Measurements from ENCODE around the gene ROCK2.
"Not testable (repeated sequence)": the region's sequence is repeated elsewhere in the genome, so short reads cannot be mapped to it uniquely, and the experiment has no call there.

ROCK2 gene

DNA sequence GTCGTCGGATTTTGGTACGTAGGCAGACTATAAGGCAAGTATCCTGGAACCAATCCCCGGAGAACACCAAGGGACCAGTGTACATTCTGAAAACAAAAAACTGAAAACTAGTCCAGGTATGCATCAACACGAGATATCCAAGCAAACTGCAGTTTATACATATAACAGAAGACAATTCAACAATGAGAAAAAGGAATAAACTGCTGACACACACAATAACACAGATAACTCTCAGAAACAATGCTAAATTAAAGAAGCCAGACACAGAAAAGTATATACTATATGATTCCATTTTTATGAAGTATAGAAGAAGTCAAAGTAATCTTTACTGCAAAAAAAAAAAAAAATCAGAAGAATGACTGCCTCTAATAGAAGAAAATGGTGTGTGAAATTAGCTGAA lies 5.9 kb downstream of the ROCK2 start:
- DNase-seq, result no peak

DNA sequence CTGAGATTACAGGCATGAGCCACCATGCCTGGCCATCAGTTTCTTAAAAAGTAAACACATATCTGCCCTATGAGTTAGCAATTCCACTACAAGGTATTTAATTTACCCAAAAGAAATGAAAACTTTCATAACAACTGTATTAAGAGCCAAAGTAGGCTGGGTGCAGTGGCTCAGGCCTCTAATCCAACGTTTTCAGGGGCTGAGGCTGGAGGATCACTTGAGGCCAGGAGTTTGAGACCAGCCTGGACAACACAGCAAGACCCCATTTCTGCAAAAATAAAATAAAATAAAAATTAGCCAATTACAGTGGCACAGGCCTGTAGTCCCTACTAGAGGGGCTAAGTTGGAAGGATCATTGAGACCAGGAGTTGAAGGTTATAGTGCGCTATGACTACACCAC lies 6.5 kb downstream of the ROCK2 start:
- DNase-seq, result no peak

DNA sequence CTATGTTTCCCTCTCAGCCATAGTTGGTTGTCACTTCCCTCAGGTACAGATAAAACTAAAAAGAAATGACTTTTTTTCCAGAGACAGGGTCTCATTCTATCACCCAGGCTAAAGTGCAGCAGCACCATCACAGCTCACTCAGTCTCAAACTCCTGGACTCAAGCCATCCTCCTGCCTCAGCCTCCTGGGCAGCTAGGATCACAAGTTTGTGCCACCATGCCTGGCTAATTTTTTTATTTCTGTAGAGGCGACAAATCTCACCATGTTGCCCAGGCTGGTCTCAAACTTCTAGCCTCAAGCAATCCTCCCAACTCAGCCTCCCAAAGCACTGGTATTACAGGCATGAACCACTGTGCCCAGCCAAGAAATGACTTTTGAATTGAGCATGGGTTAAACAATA lies 8.2 kb downstream of the ROCK2 start:
- DNase-seq, result no peak

DNA sequence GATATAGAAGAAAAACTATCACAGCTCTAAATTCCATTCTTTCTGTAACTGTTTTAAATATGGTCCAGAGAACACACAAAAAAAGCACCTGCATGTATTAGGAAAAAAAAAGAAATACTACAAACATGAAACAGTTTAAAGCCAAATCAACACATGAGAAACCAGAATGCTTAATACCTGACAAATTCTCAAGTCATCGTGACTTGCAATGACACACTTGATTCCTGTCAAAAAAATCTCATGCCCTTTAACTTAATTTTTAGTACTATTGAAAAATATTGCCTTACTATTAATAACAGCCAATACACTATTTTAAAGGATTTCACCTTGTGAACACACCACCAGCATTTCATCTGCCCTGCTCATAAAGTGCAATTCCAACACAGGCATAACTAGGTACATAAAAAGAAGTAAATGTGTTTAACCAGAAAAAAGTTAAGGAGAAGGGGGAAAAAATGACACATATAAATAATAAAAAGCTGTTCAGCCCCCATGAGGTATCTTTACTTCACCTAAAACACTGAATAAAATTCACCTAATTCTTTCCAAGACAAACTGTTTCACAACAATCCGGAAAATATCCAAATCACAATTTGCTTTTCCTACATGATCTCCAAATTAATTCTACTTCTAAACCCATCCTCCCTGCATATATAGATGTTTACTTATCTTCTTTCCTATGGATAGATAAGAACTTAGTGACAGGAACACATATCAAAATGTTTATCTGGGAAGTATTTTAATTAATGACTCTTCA lies 10.8 kb downstream of the ROCK2 start:
- no peak for DNase-seq

DNA sequence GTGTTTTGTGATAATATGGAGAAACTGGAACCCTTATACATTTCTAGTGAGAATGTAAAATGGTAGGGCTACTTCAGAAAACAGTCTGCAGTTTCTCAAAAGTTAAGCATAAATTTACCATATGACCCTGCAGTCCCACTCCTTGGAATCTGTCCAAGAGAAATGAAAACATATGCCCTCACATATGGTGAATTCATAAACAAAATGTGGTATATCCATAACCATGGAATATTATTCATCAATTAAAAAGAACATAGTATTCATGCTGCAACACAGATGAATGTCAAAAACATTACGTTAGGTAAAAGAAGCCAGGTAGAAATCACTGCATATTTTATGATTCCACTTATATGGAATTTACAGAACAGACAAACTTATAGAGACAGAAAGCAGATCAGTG lies 11.8 kb downstream of the ROCK2 start:
- no peak for DNase-seq

DNA sequence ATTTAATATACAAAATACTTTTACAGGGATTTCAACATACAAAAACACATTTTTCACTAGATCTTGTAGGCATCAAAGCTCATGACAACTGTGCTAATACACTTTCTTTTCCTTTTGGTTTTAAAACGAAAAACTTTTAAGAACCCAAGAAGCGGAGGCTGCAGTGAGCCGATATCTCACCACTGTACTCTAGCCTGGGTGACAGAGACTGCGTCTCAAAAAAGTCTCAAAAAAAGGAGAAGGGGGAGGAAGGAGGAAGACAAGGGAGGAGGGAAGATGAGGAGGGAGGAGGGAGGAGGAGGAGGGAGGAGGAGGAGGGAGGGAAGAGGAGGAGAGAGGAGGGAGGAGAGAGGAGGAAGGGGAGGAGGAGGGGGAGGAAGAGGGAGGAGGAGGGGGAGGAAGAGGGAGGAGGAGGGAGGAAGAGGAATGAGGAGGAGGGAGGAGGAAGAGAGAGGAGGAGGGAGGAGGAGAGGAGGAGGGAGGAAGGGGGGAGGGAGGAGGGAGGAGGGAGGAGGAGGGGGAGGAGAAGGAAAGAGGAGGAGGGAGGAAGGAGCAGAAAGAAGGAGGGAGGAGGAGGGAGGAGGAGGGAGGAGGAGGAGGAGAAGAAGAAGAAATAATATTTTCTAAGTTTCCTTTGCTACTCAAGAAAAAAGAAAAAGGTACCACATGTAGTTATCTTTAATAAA lies 13.8 kb downstream of the ROCK2 start:
- no peak for DNase-seq

DNA sequence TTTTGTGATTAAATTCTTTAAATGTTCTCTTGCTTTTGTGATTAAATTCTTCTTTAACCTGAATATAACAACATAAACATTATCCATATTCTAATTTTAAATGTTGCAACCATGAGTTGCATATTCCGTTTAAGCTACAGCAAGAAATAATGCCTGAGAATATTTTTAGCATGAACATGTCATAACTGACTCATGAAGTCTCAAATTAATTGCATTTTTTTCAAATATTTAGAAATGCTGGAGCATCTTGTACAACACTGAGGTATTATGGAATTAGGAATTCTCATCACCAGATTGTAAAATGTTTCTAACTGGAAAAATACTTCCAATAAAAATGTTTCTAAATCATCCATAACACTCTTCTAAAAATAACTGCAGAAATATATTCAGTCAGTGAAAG lies 14.7 kb downstream of the ROCK2 start:
- DNase-seq, result no peak

DNA sequence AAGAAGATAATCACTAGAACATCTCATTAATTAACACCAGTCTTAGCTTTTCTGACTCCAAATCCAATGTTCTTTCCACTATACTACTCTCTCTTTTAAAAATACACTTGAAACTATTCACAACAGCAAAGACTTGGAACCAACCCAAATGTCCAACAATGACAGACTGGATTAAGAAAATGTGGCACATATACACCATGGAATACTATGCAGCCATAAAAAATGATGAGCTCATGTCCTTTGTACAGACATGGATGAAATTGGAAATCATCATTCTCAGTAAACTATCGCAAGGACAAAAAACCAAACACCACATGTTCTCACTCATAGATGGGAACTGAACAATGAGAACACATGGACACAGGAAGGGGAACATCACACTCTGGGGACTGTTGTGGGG lies 15.9 kb downstream of the ROCK2 start:
- not testable (repeated sequence) for DNase-seq

DNA sequence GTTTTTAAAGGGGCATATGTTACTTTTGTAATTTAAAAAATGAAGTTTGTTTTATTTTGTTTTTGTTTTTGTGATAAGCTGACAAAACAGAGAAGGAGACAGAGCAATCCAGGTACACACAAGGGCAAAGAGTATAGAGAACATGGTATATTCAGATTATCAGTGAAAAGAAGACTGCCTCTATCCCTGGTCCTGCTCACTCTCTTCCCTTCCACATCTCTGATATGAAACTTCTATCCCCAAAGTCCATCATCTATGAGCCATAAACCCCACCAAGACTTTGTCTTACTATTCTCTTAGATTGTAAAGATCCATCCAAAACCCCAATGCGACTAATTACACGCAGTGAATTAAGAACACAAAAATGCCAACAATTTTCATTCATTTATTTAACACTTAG lies 16.6 kb downstream of the ROCK2 start:
- DNase-seq, result no peak

DNA sequence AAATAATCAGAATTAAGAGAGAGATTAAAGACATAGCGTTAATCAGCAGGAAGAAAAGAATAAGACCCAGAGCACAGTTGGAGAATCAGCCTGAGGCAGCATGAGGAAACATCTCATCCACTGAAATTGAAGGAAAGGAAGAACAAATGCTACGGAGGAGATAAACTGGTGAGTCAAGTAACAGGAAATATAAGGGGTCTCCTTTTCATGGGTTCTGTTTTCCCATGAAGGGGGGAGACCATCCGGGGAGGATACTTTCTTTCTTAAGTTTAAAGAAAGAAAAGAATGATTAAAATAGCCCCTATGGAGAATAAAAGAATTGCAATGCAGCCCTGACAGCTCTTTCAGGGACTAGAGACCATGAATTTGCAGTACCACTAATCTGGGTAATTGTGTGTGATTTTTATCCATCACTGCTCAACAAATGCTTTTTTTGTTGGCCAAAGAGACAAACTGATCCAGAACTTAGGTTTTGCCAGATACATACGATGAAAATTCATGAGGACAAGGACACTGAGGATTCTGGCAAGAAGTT lies 17.7 kb downstream of the ROCK2 start:
- no peak for DNase-seq

DNA sequence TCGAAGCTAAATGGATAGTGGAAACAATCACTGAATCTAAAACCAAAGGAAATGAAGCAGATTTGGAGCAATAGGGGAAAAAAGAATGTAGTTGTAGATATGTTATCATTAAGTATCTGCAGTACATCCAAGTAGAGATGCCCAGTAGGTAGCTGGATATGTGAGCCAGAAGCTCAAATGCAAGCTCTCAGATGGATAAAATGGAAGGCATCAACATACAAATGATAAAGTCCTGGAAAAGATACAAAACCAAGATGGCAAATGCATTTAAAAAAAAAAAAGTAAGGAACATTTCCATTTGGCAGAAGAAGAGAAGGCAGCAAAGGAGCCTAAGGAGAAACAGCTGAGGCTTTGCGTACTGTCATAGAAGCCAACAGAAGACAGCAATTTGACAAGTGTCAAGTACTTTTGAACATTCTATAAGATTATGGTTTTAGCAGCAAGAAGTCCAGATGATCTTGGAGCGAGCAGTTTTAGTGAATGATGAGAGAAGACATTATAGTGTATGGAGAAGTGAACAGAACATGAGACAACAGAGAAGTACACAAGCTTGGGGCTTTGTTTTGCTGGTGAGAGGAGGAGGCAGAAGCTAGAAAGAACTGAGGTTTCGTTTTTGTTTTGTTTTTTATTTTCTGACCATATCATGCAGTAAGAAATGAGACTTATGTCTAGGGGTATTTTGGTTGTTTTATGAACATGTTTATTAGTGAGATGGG lies 18.3 kb downstream of the ROCK2 start:
- DNase-seq, result no peak

DNA sequence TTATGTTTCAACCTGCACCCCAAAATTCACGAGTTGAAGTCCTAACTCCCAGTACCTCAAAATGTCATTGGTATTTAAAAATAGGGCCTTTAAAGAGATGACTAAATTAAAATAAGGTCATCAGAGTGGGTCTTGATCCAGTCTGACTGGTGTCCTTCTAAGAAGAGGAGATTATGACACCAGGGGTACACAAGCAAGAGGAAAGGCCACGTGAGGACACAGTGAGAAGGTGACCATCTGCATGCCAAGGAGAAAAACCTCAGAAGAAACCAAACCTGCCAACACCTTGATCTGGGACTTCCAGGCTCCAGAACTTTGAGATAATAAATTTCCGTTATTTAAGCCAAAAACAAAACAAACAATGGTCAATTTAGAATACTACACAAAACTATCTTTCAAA lies 22.6 kb downstream of the ROCK2 start:
- DNase-seq, result no peak

DNA sequence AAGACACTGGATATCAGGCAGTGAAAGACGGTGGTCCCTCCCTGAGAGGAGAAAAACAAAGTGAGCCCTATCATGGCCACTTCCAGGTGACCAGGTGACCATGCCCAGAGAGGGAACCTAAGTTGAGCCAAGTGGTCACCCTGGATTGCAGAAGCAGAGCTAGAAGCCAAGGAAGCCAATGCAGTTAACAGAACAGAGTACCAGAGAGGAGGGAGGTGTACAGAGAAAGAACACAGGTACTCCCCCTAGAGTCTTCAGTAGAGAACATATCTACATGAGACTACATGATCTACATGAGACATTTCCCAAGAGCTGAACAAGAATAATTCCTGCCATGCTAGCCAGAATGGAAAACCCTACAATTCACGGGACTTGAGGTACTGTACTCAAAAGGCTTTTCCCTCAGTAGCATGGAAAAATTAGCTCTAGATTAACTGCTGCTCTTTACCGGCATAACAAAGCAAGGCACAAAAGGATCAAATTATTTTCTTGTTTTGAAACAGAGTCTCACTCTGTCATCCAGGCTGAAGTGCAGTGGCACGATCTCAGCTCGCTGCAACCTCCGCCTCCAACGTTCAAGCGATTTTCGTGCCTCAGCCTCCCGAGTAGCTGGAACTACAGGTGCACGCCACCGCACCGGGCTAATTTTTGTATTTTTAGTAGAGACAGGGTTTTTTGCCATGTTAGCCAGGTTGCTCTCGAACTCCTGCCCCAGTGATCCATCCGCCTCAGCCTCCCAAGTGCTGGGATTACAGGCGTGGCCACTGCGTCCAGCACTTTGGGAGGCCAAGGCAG lies 23.5 kb downstream of the ROCK2 start:
- no peak for DNase-seq

DNA sequence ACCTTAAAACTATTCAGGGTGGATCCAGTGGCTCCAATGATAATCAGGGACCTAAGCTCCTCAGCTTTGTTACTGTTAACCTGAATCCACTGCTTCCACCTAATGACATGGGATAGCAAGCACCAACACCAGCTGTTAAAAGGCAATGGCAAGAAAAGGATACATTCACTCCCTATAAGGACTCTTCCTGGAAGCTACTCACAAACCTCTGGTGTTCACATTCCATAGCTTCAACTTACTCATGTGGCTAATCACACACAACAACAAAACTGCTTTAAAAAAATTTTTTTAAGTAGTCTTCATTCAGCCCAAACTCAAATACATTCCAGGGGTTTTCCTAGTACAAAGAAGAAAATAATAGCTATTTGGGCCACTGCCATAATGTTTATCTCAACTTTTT lies 24.5 kb downstream of the ROCK2 start:
- DNase-seq, result no peak

DNA sequence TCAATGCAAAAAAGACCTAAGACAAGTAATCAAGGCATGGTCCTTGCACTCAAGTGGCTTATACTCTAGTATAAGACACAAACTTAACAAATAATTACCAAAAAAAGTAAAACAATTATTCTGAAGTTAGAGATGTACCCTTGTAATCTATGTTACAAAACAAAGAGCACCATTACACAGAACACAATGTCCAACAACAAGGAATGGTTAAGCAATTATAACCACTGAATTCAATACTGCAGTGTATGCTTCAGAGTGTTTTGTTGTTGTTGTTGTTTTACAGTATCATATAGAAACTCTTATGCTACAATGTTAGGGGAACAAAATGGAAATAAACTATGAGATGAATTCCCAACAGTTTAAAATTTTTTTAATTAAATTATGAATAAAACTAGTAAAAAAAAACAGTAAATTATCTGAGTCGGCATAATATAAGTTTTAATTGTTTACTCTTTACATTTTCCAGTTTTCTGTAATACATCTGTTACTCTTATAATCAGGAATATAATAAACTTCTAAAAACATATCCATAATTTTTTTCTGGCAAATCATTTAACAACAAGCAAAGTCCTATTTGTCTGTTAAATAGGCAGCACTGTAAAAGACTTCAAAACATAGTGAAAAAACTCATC lies 29.2 kb downstream of the ROCK2 start:
- DNase-seq, result no peak

DNA sequence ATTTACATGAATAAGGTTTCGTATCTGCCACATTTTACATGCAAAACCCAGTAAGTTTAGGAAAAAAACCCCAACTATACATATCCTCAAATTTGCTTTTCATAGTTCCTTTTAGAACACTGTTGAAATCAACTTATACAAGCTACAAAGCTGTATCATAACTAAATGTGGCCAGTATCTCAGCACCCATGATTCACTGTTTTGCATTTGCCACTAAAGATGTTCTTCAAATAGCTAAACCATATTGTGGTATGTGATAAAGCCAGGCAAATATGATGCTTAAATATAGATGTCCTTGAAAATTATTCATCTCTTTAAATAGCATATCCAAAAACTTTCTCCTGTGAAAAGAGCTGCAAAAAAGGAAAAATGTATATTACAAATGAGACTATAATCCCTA lies 29.9 kb downstream of the ROCK2 start:
- DNase-seq, result no peak

DNA sequence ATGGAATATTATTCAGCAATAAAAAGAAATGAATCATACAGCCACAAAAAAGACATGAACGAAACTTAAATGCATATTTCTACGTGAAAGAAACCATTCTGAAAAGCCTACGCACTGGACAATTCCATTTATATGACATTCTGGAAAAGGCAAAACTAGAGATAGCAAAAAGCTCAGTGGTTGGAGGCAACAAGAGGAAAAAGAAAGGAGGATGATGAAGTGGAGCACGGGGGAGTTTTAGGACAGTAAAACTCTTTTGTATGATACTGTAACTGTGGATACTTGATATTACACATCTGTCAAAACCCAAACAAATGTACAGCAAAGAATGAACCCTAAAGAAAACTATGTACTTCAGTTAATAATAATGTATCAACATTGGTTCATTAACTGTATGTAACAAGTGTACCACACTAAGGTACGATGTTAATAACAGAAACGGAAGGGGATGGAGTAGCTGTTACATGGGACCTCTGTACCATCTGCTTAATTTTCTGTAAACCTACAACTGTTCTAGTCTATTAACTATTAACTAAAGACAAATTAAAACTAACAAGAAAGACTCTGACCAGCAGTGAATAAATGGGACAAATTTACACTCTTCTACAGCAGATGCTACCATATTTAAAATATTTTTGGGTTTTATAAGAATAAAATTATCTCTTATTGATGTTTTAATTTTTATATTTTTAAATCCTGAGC lies 31.5 kb downstream of the ROCK2 start:
- no peak for DNase-seq

DNA sequence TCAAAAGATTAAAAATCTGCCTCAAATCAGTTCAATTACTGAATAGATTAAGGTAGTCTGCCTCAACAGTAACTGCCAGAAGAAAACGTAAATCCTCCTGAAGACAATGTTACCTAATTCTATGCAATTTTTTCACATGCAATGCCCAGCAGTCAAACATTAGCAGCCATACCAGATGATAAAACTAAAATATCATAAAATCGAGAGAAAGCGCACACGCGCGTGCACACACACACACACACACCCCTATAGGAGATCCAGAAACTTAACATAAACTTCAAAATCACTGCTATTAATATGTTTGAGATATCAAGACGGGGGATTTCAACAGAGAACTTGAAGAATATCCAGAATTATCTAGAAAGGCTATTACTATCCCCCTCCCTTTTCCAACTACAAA lies 32.9 kb downstream of the ROCK2 start:
- no peak for DNase-seq

DNA sequence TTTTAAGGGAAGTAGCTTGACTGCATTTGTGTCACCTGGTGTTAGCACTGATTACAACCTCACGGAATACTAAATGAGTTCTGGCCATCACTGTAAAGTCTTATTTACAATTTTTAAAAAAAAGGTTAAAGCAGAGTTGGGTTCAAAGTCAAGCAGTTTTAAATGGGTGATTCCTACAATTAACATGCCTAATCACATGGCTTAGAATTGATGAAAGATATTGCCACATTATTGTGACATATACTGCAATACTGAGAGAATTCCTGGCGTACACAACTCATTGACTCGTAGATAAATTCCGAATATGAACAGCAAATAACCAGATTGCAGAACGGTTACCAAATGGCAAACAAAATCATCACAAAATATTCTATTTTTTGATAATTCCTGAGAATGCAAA lies 34.2 kb downstream of the ROCK2 start:
- DNase-seq, result no peak

DNA sequence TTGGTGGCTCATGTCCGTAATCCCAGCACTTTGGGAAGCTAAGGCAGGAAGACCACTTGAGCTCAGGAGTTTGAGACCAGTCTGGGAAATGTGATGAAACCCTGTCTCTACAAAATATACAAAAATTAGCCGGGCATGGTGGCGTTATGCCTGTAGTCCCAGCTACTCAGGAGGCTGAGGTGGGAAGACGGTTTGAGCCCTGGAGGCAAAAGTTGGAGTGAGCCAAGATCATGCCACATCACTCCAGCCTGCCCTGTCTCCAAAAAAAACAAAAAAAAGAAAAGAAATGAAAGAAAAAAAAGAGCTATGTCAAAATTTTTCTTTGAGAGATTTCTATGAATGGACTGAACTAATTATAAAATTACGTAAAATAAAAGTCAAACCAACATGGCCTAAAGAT lies 34.7 kb downstream of the ROCK2 start:
- no peak for DNase-seq

DNA sequence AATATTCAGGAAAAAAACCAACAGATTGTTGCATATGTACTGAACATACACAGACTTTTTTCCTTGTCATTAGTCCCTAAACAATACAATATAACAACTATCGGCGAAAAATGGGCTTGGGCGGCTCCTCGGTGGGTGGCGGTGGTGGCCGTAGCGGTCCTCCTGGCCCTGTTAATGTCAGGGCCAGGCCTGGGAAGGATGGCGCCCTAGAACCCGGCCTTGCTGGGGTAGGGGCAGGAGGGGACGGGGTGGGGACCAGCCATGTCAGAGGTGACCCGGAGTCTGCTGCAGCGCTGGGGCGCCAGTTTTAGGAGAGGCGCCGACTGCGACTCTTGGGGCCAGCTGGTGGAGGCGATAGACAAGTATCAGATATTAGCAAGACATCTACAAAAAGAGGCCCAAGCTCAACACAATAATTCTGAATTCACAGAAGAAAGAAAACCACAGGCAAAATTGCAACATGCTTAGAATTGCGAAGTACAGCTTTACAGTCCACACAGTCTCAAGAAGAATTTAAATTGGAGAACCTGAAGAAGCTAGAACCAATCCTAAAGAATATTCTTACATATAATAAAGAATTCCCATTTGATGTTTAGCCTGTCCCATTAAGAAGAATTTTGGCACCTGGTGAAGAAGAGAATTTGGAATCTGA lies 36.5 kb downstream of the ROCK2 start:
- DNase-seq, result no peak

Data from SHP77 treated with DMSO at 0.1 percent for 48 hours (cell line).